Measurements from ENCODE around the gene MPG.

The MPG gene

DNA sequence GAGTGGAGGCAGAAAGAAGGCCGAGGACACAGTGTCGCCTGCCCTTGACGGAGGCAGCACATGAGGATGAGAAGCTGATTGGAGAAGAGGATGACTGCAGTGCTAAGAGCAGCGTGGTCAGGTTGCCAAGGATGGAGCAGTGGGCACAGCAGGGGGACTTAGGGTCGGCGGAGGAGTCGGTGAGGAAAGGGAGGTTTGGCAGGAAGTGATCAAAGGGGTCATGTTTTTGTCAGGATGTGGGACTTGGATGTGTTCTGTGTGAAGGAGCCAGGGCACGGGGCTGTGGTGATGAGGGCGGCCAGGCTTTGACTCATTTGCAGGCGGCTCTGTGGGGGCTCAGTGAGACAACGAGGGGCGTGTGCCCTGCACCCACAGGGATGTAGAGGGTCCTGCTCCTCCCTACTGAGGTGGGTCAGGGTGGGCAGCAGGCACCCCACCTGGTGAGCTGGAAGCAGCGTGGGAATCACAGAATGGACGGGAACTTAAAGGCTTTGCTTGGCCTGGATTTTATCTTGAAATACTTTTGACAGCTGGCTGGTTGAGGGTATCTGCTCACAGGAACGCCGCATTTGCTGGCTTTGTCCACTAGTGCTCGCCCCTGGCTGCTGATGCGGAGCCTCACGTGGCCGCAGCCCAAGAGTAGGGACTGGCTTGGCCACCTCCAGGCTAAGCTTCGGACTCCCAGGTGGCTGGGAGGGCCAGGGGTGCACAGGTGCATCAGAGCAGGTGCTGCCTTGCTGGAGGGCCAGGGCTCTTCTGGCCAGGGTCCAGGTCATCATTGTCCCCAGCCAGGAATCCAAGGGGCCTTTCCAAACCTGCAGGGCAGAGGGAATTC lies 6.0 kb downstream of the MPG start:
- H3K4me3 ChIP-seq (ENCODE audit: low read depth, low read length), result no peak overlapping the region
- TF ChIP-seq, protein P1, sequence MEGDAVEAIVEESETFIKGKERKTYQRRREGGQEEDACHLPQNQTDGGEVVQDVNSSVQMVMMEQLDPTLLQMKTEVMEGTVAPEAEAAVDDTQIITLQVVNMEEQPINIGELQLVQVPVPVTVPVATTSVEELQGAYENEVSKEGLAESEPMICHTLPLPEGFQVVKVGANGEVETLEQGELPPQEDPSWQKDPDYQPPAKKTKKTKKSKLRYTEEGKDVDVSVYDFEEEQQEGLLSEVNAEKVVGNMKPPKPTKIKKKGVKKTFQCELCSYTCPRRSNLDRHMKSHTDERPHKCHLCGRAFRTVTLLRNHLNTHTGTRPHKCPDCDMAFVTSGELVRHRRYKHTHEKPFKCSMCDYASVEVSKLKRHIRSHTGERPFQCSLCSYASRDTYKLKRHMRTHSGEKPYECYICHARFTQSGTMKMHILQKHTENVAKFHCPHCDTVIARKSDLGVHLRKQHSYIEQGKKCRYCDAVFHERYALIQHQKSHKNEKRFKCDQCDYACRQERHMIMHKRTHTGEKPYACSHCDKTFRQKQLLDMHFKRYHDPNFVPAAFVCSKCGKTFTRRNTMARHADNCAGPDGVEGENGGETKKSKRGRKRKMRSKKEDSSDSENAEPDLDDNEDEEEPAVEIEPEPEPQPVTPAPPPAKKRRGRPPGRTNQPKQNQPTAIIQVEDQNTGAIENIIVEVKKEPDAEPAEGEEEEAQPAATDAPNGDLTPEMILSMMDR (IDR thresholded peaks at IDR 0.05; ENCODE audit: borderline replicate concordance, insufficient read depth, low read depth, low read length), result no peak

DNA sequence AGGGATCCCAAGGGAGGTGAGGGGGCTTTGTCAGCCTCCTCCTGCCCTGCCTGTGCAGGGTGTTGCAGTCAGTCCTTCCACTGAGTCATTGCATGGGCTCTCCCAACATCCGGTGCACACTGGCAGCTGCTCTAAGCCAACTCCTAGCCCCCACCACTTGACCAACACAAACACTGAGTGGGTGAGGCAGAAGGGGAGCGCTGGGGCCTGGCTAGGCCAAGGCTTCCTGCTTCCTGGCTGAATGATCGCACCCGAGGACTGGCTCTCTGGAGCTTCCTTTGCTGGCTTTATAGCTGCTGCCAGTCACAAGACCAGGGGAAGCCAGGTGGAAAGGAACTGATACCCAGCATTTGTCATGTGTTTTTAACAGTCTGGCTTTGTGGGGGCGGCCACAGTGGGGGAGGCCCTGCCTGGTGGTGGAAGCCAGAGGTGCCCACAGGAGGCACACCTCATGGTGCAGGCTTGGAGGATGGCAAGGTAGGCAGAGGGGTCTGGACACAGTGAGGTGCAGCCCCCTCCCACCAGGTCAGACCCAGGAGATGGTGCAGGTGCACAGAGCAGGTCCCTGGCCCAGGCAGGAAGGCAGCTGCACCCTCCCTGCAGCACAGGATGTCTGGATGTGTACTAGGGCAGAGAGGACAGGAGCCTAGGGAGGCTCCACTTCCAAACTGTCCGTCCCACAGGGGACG lies 6.8 kb downstream of the MPG start:
- no peak overlapping the region for H3K4me3 ChIP-seq (ENCODE audit: low read depth, low read length)
- TF ChIP-seq, protein P1 (IDR thresholded peaks at IDR 0.05; ENCODE audit: borderline replicate concordance, insufficient read depth, low read depth, low read length), result no peak

DNA sequence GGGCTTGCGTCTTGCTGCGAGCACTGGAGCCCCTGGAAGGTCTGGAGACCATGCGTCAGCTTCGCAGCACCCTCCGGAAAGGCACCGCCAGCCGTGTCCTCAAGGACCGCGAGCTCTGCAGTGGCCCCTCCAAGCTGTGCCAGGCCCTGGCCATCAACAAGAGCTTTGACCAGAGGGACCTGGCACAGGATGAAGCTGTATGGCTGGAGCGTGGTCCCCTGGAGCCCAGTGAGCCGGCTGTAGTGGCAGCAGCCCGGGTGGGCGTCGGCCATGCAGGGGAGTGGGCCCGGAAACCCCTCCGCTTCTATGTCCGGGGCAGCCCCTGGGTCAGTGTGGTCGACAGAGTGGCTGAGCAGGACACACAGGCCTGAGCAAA lies 7.4 kb downstream of the MPG start:
- TF ChIP-seq, protein P1 (IDR thresholded peaks at IDR 0.05; ENCODE audit: borderline replicate concordance, insufficient read depth, low read depth, low read length), result no peak
- no peak overlapping the region for H3K4me3 ChIP-seq (ENCODE audit: low read depth, low read length)

DNA sequence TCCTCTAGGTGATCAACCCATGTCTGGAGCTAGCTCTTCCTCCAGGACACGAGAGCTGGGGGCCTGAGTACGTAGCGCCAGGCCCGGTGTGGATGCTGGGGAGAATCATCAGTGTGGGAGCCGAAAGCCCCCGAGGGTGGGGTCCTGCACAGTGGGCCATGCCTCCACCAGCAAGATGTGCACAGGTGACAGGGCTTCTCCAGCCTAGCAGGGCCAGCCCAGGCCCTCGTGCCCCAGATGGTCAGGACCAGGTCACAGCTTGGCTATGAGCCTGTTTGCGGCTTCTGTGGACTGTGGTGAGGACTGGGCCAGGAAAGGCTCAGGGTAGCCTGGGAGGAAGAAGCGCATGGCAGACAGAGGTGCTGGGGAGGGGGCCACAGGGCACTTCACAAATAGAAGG lies 7.8 kb downstream of the MPG start:
- TF ChIP-seq, protein P1 (IDR thresholded peaks at IDR 0.05; ENCODE audit: borderline replicate concordance, insufficient read depth, low read depth, low read length), result no peak
- no peak overlapping the region for H3K4me3 ChIP-seq (ENCODE audit: low read depth, low read length)

DNA sequence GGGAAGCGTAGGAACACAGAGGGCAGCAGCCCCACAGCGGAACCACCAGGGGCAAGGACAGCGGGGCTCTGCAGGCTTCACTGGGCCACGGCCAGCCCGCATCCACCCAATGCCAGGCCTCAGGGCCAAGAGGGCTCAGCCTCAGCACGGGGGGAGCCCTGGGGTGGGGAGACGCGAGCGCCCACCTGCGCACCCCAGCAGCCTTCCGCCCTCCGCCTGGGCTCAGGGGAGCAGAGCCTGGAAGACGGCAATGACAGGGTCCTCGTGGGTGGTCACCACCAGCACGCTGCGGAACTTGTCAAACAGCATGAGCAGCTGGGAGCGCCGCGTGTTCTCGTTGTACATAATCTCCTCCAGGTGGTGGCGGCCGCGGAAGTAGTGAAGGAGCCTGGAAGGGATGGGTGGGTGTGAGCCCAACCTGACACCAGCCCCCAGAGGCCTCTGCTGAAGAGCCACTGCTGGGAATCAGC lies 8.5 kb downstream of the MPG start:
- H3K4me3 ChIP-seq (ENCODE audit: low read depth, low read length), result no peak overlapping the region

DNA sequence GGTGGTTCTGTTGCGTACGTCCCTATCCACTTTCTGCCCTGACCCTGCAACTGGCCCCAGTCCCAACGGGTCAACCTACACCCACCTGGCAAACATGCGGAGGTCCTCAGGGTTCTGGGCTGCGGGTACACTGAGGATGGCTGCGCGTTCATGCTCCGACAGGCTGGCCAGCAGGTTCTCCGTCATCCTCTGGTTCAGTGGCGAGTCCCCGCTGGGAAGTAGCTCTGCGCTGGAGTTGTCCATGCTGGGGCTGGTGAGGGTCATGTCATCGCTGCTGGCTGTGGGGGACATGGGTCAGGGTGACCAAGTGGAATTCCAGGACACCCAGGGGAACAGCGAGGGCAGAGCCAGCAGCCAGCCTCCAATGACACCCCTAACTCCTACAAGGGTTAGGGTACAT lies 10.6 kb downstream of the MPG start:
- TF ChIP-seq, protein P1 (IDR thresholded peaks at IDR 0.05; ENCODE audit: borderline replicate concordance, insufficient read depth, low read depth, low read length), result no peak
- no peak overlapping the region for H3K4me3 ChIP-seq (ENCODE audit: low read depth, low read length)

More for the DNA sequence above, 8.5 kb downstream of the MPG start:
- TF ChIP-seq, protein P1 (IDR thresholded peaks at IDR 0.05; ENCODE audit: borderline replicate concordance, insufficient read depth, low read depth, low read length), result no peak
